ENCODE results near the gene DCLRE1C. TPM values are rescaled to one million over a fixed set of nuclear protein-coding genes. Genes with fewer than 3 reads are reported as not detected.

DCLRE1C gene
- polyA plus RNA-seq, 1 of the 3 experiments (the other 2 are of a cell fraction) = 2.5 TPM

- peak overlapping the region; percentile 90 for H3K9ac ChIP-seq
- POLR2A ChIA-PET = interaction anchor here (0.8 to 2.8 kb wide), 5 partner anchors 9 to 80 kb away, joined by 3 to 36 read pairs (median 12); partner anchors contain the start of genes CDNF, DCLRE1C, HSPA14 and MEIG1
- peak overlapping the region; percentile 64 to 94 for H3K27ac ChIP-seq (ENCODE audit: low read depth in 2 of 2, low read length in 1 of 2)
- H4K20me1 ChIP-seq (ENCODE audit: insufficient read depth) = no peaks in the 10 kb centered on the region
- no peaks in the 10 kb centered on the region for H3K9me2 ChIP-seq
- DNase-seq = no peak
- no peaks in the 10 kb centered on the region for H3K9me3 ChIP-seq
- H3K36me3 ChIP-seq (replicated peaks in 1 of 2; ENCODE audit: control insufficient read depth in 1 of 2, insufficient read depth in 2 of 2, low read length in 1 of 2) = peaks cover 4 to 14% of the 10 kb centered on the region in 2 experiments
- peak overlapping the region; percentile 88 to 97 for H3K4me3 ChIP-seq (ENCODE audit: low read depth in 2 of 2, low read length in 1 of 2)
- peaks cover 18 to 19% of the 10 kb centered on the region in 2 experiments; a peak in 3 of 4 replicates for H3K4me1 ChIP-seq (ENCODE audit: control insufficient read depth in 1 of 2, insufficient read depth in 2 of 2, low read depth in 1 of 2, low read length in 1 of 2)
- CTCF ChIA-PET = interaction anchor here (0.8 to 1.7 kb wide), 4 partner anchors 10 to 382 kb away, joined by 3 to 8 read pairs (median 4); partner anchors contain the start of genes CDNF, HSPA14 and MSANTD7
- peaks cover 87% of the 10 kb centered on the region for H3K79me2 ChIP-seq (ENCODE audit: insufficient read depth)
- no peaks in the 10 kb centered on the region for H3K27me3 ChIP-seq (ENCODE audit: insufficient read depth)
- H3K4me2 ChIP-seq = peak overlapping the region; percentile 80
- H2AFZ ChIP-seq (ENCODE audit: low read depth) = peak overlapping the region; percentile 25; the same call in 1 of the 2 replicates
- WGBS (ENCODE audit: low lambda C conversion rate) = under 1% methylated on average over 26 of the region's 60 CpGs
- no peaks in the 10 kb centered on the region for H3F3A ChIP-seq (replicated peaks; ENCODE audit: insufficient read depth)
- TF ChIP-seq EZH2phosphoT487 (IDR thresholded peaks at IDR 0.05; ENCODE audit: borderline replicate concordance, low read depth) = no peak
- peak; percentile 14; the same call in 1 of the 2 replicates for TF ChIP-seq MAX (IDR thresholded peaks at IDR 0.05; ENCODE audit: low read depth)
- peak; percentile 61; the same call in 1 of the 2 replicates for TF ChIP-seq MXI1 (IDR thresholded peaks at IDR 0.05; ENCODE audit: low read depth, low read length)
Observed at GRCh38 chr10:14879124-14879927, 74.6 kb downstream of the DCLRE1C start.

- peaks cover 11 to 16% of the 10 kb centered on the region in 2 experiments for H3K36me3 ChIP-seq (replicated peaks in 1 of 2; ENCODE audit: control insufficient read depth in 1 of 2, insufficient read depth in 2 of 2, low read length in 1 of 2)
- H3F3A ChIP-seq (replicated peaks; ENCODE audit: insufficient read depth) = peaks cover 8% of the 10 kb centered on the region
- no peaks in the 10 kb centered on the region for H3K9me2 ChIP-seq
- no peaks in the 10 kb centered on the region for H3K9me3 ChIP-seq
- peak within 1 kb of the TSS; percentile 94 to 96 for H3K27ac ChIP-seq (ENCODE audit: low read depth in 2 of 2, low read length in 1 of 2)
- ChIA-PET CTCF (interaction anchor here (0.8 to 1.7 kb wide), 6 partner anchors 9 to 381 kb away, joined by 3 to 8 read pairs (median 4); partner anchors contain the start of genes CDNF, HSPA14 and MSANTD7), POLR2A (interaction anchor here (0.8 to 2.8 kb wide), 5 partner anchors 9 to 81 kb away, joined by 3 to 36 read pairs (median 12); partner anchors contain the start of genes CDNF, DCLRE1C, HSPA14 and MEIG1)
- peak within 1 kb of the TSS; percentile 82 for H2AFZ ChIP-seq (ENCODE audit: low read depth)
- peaks cover 79% of the 10 kb centered on the region for H3K79me2 ChIP-seq (ENCODE audit: insufficient read depth)
- H4K20me1 ChIP-seq (ENCODE audit: insufficient read depth) = no peaks in the 10 kb centered on the region
- no peaks in the 10 kb centered on the region for H3K27me3 ChIP-seq (ENCODE audit: insufficient read depth)
- H3K4me3 ChIP-seq (ENCODE audit: low read depth in 2 of 2, low read length in 1 of 2) = peak within 1 kb of the TSS; percentile 88 to 97
- peak within 1 kb of the TSS; percentile 91 for H3K4me2 ChIP-seq
- peak; percentile 100 for DNase-seq
- 0% methylated on average over 8 of the region's 102 CpGs for WGBS (ENCODE audit: low lambda C conversion rate)
- H3K9ac ChIP-seq = peak within 1 kb of the TSS; percentile 90
- H3K4me1 ChIP-seq (ENCODE audit: control insufficient read depth in 1 of 2, insufficient read depth in 2 of 2, low read depth in 1 of 2, low read length in 1 of 2) = peaks cover 18 to 19% of the 10 kb centered on the region in 2 experiments; a peak in 3 of 4 replicates
- TF ChIP-seq GABPA (IDR thresholded peaks at IDR 0.05; ENCODE audit: low read depth) (no peak), TAF1 (IDR thresholded peaks at IDR 0.05; ENCODE audit: borderline replicate concordance, low read depth, low read length) (peak; percentile 81), EZH2phosphoT487 (IDR thresholded peaks at IDR 0.05; ENCODE audit: borderline replicate concordance, low read depth) (no peak), MXI1 (IDR thresholded peaks at IDR 0.05; ENCODE audit: low read depth, low read length) (peak; percentile 94), NFIC (IDR thresholded peaks at IDR 0.05; ENCODE audit: borderline replicate concordance) (no peak), TCF12 (IDR thresholded peaks at IDR 0.05) (no peak), RFX5 (IDR thresholded peaks at IDR 0.05; ENCODE audit: low read length) (0 out of 2 replicates have a peak, but pooled peaks have one; percentile 22), MAX (IDR thresholded peaks at IDR 0.05; ENCODE audit: low read depth) (peak; percentile 93), SIN3A (IDR thresholded peaks at IDR 0.05; ENCODE audit: borderline replicate concordance, low read depth, low read length) (peak; percentile 23; the same call in 1 of the 2 replicates), NRF1 (IDR thresholded peaks at IDR 0.05; ENCODE audit: low read depth, low read length) (peak; percentile 80), MEF2A (IDR thresholded peaks at IDR 0.05; ENCODE audit: borderline replicate concordance, low read depth) (no peak), SMC3 (IDR thresholded peaks at IDR 0.05; ENCODE audit: low read depth, low read length) (no peak), USF1 (IDR thresholded peaks at IDR 0.05; ENCODE audit: borderline replicate concordance, low read depth) (peak; percentile 36; the same call in 1 of the 2 replicates), EP300 (IDR thresholded peaks at IDR 0.05; ENCODE audit: borderline replicate concordance in 1 of 2, low read depth in 1 of 2, low read length in 1 of 2) (no peak), REST (IDR thresholded peaks at IDR 0.05; ENCODE audit: low read depth, low read length) (no peak; the same call in 1 of the 2 replicates), POLR2AphosphoS5 (IDR thresholded peaks at IDR 0.05; ENCODE audit: low read depth, low read length) (peak; percentile 88), ELF1 (IDR thresholded peaks at IDR 0.05) (peak; percentile 13; the same call in 1 of the 2 replicates), FOXM1 (IDR thresholded peaks at IDR 0.05; ENCODE audit: low read depth) (no peak)
Observed at GRCh38 chr10:14878266-14879123, 75.4 kb downstream of the DCLRE1C start, which contains the start of gene SUV39H2. Gene SUV39H2 (plus strand): TSS chr10:14878866. CDS start chr10:14878889, 23 bp downstream.

Data from SK-N-SH (cell line).